Upper lobe of left lung (tissue), 4 donors: ENCODE measurements around the gene ZCCHC3.

Source experiments
- CTCF ChIP-seq, 6 experiments: fragments of 450-650 bp in 4 of 6; fragments of 200-600 bp in 2 of 6; sonication (generic) in 2 of 6; IDR thresholded peaks; one replicate each; pipeline ENCODE4 v1.5.1; 2016 to 2019; ENCODE audit warnings: antibody characterized with exemption in 6 of 6
- EP300 ChIP-seq, 4 donors: sonication (generic); formaldehyde crosslinking; IDR thresholded peaks; one replicate each; pipeline ENCODE4 v1.5.1; 2017; ENCODE audit warnings: antibody characterized with exemption in 4 of 4, control low read depth in 2 of 4
- POLR2A ChIP-seq, 4 donors: fragments of 450-650 bp; IDR thresholded peaks; one replicate each; pipeline ENCODE4 v1.5.1; 2016 to 2017; ENCODE audit warnings: antibody characterized with exemption in 4 of 4, mild to moderate bottlenecking in 2 of 4
- POLR2AphosphoS5 ChIP-seq, 2 donors: sonication (generic); formaldehyde crosslinking; IDR thresholded peaks; one replicate each; pipeline ENCODE4 v1.5.1; 2017; ENCODE audit warnings: antibody characterized with exemption in 2 of 2

- no peak for TF ChIP-seq POLR2AphosphoS5 (IDR thresholded peaks at IDR 0.05)
- TF ChIP-seq CTCF (IDR thresholded peaks at IDR 0.05): no peak
- TF ChIP-seq POLR2A (IDR thresholded peaks at IDR 0.05): no peak
- TF ChIP-seq EP300 (IDR thresholded peaks at IDR 0.05): no peak
These were observed 44.3 kb downstream of the ZCCHC3 start for GRCh38 chr20:341682-342081.
